GM19452 (cell line): ENCODE data around the gene ASTN2.
A peak's percentile ranks its signal among the peaks of the same experiment; 100 is the strongest.

Experiments
- ATAC-seq: cut with Tn5 transposase; IDR thresholded peaks from one replicate; pipeline ENCODE4 v1.9.1; 2021; ENCODE audit not compliant: unreplicated experiment

Gene ASTN2

DNA sequence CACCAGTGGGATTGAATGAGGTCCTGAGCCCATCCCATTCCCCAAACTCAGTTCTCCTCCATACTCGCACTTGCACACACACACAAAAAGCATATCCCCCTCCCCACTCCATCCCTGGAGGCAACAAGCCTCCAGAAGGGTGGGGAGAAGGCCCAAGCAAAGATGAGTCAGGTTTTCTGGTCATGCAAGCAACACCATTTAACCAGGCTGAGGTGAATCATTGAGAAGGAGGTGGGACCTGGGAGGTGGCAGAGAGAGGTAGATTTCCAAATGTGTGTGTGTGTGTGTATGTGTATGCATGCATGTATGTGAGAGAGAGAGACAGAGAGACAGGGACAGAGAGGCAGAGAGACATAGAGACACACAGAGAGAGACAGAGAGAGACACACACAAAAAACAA, 913.0 kb downstream of the ASTN2 start:
- no peak for ATAC-seq

DNA sequence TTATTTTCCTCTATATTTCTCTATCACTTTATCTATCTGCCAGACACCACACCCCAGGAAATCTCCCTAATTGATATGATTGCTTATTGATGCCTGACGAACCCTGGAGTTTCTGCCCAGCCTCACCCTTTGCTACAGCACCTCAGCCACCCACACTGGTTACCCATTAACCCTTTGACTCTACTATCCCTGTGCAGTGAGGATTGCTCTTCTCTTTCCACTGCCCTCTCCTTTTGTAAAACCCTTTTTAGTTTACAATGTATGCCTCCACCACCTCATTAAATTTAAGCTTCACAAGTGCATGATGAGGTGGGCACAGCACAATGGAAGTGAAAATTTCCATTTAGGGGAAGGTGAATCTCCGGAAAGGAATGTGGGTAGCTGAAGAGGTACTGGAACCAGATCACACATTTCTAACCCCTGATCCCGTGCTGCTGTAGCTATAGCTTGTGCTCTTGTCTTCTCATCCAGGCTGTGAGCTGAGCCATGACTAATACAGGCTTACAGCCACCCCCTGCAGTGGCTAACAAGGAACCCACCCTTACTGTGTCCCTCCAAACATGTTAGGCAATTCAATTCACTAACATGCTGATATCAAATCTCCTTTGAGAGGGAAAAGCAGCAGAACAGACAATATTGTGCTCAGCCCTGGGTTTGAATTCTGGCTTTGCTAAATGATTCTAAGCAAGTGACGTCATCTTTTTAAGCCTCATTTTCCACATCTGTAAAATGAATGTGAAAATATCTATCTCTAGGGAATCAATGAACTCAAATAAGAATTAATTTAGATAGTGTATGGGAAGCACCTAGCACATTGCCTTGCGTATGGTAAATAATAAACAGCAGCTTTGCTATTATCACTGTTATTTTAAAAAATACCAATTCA, 914.6 kb downstream of the ASTN2 start:
- no peak for ATAC-seq

GRCh38 chr9:116499434-116499833, 915.4 kb downstream of the ASTN2 start:
- ATAC-seq, result no peak

DNA sequence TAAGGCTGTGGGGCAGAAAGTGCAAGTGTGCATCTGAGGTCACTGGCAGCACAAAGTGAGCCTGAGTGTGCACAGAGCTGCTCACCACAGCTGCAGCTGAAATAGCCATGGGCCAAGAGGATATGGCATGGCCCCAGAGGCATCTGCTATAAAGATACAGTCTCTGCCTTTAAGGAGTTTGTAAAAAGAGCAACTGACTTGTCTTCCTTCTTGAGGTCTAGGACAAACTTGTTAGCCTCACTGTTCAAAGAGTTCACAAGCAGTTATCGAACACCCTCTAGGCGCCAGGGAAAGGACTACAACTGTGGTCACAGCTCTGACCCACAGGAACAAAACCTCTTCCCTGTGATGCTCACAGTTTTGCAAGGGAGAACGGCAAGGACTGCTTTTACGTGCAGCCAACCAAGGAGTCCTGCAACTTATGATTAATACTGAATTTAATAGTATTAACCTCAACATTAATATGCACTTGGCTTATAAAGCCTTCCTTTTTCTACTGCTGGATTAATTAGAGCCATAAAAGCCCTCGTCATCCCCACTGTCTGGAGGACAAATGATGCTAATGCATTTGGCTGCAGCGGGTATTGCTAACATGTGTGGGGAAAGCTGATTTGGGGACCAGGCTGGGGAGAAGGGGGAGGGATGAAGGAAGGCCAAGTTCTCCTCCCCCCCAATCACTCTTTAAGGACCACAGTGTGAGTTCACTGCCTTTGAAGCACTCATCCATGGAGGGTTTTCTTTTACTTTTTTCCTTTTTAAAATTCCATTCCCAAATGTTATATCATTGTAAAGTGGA, 917.6 kb downstream of the ASTN2 start:
- ATAC-seq, result no peak

GRCh38 chr9:116496167-116496566, 918.7 kb downstream of the ASTN2 start:
- no peak for ATAC-seq

DNA sequence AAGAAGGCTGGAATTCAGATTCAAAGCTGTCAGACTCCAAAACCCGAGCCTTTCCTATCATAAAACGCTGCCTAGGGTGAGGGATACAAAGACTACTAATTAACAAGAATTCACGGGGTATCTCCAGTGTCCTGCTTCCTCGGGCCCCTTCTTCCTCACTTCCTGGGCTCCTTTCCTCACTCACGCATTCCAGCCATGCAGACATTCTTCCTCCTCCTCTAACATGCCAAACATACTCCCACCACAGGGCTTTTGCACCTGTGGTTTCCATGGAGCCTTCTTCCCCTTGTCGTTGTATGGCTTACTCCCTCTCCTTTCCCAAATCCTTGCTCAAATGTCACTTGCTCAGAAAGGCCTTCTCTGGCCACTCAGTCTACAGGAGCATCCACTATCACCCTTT, 919.1 kb downstream of the ASTN2 start:
- no peak for ATAC-seq

- ATAC-seq, result peak; percentile 66
Observed at GRCh38 chr9:116494815-116495634, 919.8 kb downstream of the ASTN2 start.

DNA sequence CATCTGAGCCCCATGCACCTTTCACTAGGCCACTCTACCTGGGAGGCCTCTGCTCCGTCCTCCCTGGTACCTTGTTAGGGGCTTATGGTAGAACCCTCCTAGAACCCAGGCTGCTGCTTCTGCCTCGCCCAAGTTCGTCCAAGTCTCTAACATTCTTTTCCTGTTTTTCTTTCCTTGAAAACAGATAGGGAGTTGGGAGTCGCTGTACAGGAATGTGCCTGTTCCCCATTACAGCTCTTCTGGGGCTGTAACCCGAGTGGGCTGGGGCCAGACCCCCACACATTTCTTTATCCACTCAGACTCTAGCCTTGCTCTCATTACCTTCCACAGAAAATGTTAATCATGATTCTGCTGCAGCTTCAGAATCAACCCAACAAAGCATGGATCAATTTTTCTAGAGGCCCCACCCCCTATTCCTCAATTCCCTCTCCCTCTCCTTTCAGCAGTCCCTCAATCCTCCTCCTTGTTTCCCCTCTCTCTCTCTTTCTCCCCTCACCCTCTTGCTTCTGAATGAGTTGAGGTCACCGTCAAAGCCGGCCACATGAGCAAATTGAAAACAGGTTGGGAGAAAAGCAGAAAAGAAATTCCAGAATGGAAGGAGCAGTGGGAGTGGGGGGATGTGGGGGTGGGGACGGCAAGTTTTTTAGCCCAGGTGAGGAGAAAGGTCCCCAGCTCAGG, 921.5 kb downstream of the ASTN2 start:
- ATAC-seq, result no peak

GRCh38 chr9:116491659-116492058, 923.2 kb downstream of the ASTN2 start:
- ATAC-seq, result no peak

- ATAC-seq, result no peak
Observed at GRCh38 chr9:116491219-116491618, 923.6 kb downstream of the ASTN2 start.

GRCh38 chr9:116490321-116490720, 924.5 kb downstream of the ASTN2 start:
- ATAC-seq, result no peak

GRCh38 chr9:116488373-116488772, 926.5 kb downstream of the ASTN2 start:
- no peak for ATAC-seq

- no peak for ATAC-seq
Observed at GRCh38 chr9:116484492-116485061, 930.3 kb downstream of the ASTN2 start.

DNA sequence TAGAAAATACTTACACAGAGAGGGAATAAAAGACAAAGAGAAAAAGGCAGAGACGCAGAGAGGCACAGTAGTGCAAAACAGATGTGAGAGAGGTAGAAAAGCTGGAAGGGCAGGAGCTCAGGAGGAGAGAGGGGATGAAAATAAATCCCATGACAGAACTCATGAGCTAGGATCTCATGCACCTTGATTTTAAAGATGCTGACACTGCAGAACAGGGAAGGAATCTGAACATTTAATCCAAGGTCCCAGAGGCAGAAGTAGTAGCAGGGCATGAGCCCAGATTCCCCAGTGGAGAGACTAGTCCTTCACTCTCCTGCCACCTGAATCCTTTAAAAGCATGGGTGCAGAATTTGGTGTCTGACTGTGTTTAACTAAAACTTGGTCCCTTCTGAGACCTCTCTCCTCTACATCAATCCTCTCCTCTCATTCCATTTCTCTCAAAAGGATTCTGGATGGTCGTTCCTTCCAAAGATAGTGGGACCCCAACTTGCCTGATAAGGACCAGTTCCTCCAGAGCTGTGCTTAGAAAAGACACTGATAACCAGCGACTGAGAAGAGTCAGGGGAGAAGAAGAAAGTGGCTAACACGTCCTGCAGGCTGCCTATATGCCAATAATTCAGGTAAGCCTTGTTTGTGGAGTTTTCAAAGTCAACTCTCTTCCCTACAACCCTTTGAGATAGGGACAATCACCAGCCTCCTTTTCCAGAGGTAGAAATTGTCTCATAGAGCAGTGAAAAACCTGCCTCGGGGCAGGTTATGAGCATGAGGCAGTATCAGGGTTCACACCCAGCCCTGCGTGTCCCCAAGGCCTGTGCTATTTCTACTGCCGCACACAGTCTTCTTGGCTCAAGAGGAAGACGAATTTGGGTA, 931.0 kb downstream of the ASTN2 start:
- no peak for ATAC-seq

GRCh38 chr9:116482740-116483139, 932.1 kb downstream of the ASTN2 start:
- no peak for ATAC-seq

DNA sequence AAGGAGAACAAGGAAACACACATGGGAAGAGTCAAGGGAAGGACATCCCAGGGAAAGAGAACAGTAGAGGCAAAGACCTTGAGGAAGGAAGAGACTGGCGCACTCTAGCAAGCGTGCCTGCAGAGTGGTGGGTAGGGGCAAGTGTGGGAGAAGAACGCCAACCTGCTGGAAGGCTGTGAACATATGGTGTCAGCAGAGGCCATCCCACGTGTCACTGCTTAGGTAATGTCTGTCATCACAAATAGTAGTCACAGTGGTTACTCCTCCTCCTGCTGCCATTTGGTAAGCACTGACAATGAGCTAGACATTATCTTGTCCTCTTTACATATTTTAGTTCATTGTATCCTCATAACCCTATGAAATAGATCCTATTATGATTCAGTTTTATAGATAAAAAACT, 934.2 kb downstream of the ASTN2 start:
- no peak for ATAC-seq

GRCh38 chr9:116479967-116480366, 934.9 kb downstream of the ASTN2 start:
- ATAC-seq, result no peak

GRCh38 chr9:116479056-116479544, 935.8 kb downstream of the ASTN2 start:
- no peak for ATAC-seq

DNA sequence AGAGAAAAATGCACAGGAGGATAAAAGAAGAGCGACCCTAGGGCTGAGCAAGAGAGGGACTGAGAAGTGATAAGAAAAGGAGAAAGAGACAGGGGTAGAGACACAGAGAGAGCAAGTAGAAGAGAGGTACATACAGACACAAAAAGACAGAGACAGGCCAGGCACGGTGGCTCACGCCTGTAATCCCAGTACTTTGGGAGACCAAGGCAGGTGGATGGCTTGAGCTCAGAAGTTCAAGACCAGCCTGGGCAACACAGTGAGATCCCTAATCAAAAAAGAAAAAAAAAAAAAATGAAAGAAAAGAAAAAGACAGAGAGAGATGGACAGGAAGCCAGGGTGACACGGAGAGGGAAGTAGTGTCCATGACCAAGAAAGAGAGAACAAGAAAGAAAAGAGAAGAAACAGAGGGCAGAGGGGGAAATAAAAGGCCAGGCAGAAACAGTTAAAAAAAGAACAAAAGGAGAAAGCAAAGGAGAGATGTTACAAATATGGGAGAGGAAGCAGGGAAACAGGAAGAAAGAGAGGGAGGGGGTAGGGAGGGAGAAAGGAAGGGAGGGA, 937.2 kb downstream of the ASTN2 start:
- no peak for ATAC-seq
